Purkinje cell (primary cell): ENCODE data around the gene GP1BA. TPM values are rescaled to one million over a fixed set of nuclear protein-coding genes. Genes with fewer than 3 reads are reported as not detected.

ENCODE experiments used
- polyA plus RNA-seq: library from polyadenylated mRNA; unstranded; fragments of >200 nt; fragmentation: Nextera tagmentation; gene quantifications from 2 replicates; pipeline ENCODE4 v1.2.1, GENCODE V29; 2014

GP1BA gene
- polyA plus RNA-seq = 0.31 and 0.38 TPM in 2 replicates

DNA sequence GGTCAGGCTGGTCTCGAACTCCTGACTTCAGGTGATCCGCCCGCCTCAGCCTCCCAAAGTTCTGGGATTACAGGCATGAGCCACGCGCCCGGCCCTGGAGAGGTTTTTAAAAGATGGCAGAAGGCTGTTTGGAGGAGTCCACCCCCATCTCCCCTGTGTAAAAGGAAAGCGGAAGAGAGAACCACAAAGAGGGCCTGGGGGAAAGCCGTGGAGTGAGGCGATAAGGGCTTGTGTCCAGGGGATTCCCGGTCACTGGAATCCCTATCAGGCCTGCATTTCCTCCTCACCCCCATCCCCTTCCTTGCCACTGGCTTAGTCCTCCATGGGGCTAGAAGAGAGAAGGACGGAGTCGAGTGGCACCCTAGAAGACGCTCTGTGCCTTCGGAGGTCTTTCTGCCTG lies at the start of gene GP1BA:
Gene GP1BA, plus strand, starts transcription at position 315 of the 400 bp plus-strand sequence. CDS start 328 bp downstream, outside the sequence.

DNA sequence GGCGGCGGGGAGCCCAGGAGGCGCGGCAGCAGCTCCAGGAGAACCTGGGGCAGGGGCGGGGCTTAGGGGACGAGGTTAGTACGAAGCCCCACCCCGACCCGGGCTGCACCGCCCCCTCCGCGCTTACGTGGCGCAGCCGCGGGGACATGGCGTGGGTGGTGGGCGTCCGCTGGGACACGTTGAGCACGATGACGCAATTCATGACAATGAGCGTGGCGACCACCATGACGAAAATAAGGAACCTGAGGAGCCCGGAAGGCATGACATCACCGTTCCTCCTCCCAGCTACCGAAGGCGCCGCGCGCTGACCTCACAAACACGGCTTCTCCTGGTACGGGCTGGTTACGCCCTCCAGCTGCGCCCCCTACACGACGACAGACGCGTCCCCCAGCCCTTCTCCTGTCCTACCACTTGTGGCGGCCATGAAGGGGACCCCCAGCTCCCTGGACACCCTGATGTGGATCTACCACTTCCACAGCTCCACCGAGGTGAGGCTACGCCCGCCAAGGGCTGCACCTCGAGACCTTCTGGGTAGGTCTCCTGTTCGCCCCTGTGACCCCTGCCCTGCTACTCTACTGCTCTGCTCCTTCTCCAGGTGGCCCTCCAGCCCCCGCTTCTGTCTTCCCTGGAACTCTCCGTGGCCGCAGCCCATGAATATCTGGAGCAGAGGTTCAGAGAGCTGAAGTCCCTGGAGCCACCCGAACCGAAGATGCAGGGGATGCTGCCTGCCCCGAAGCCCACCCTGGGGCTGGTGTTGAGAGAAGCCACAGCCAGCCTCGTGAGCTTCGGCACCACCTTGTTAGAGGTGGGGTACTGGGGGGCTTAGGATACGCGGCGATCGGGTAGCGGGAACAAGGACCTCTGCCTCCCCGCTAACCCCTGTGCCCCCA lies 32.5 kb upstream of the GP1BA start, which contains the start of gene C17orf107:
Gene C17orf107, plus strand, starts transcription at position 196 of the 890 bp plus-strand sequence. Its CDS starts 227 bp downstream, at position 423.

DNA sequence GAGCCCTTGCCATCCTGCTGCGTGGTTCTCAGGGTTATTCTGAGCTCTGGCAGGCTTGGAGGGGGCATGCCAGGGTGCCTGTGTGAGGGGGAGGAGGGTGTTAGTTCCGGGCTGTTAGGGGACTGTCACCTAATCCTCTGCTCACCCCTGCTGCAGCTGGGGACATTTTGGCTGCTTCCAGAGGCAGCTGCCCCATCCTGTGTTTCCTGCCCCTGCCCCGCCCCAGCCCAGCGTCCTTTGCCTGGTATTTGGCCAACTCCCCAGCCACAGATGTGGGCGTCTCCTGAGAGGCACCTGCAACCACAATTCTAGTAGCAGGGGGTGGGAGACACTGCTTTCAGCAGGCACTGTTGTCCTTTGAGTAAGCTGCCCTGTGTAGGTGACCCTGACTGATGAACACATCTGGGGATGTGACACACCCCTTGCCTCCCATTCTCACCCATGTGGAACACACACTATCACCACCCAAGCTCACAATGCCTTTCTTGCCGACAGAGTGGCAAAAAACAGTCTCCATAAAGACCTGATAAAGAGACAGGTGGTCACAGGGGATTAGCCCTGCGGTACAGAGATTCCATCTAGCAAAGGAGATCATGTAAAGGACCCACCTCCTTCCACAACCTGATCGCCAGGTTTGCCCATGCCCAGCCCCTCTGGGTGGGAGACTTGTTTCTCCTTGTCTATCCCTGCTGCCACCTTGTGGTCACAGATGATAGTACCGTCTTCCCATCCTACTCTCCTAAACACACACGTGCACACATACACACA lies 28.8 kb upstream of the GP1BA start, which contains the start of gene CHRNE:
Gene CHRNE, minus strand, starts transcription at position 48 of the 768 bp plus-strand sequence. Its CDS starts 35 bp downstream, at position 13.

DNA sequence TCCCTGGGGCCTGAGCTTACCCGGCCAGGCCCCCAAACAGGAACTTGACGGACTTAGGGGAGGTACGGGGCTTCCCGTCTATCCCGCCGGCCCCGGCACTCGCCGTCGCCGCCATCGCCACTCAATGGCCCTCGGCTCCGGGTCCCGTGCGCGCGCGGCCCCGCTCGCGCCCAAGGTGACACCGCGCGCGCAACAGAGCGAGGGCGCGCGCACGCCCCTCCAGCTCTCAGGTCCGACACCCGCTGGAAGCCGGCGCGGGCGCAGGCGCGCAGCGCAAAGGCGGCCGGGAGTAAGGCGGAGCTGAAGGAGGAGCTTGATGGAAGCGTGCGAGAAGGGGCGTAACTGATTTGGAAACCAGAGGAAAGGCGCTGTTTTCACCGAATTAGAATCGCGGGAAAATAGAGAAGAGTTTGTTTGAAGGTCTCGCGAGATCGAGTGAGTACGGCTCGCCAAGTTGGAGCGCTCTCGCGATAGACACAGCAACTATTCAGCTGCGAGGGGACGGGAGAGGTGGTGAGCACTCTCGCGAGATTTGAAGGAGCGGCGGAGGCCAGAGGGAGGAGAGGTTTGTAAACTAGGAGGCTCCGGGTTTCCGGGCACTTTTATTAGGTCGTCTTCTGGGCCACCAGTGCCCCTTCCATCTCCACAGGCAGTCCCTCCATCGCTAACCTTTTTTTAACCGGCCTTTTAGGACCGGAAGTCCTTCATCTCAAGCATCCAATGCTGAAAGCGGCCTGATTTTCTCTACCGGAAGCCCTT lies 7.9 kb downstream of the GP1BA start, which contains the start of the genes RNF167 and SLC25A11:
Gene RNF167, plus strand, starts transcription at position 473 of the 759 bp plus-strand sequence. CDS start 642 bp downstream, outside the sequence.
Gene SLC25A11, minus strand, starts transcription at position 251 of the 759 bp plus-strand sequence. Its CDS starts 136 bp downstream, at position 115.

DNA sequence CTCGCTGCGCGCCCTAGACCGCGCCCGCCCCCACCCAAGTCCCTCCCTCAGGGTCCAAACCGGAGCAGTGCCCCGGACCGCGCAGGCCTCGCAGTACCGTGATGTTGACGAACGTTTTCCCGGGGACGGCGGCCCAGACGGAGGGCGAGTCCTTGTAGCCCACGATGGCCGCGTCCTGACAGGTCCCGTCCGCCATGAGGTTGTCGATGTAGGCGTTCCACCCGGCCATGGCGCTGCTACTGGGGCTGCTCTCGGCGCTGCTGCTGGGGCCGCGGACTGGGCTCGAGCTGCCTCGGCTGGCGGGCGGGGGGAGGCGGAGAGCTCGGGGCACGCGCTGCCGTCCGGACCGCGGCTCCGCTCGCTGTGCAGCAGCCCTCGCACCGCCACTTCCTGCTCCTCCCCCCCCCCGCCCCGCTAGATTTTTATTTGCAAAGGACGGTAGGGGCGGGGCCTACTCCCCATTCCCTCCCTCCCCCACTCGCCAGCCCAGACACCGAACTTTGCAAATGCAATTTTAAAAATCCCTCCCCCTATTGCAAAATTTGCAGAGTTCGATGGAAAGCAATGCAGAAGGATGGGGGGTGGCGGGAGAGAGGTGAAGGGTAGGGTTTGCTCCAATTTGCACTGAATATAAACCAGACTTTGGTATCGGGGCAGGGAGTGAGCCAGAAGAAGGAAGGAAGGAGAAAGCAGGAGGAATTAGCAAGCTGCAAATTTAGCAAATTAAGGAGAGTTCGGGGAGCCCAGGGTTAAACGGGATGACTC lies 16.3 kb downstream of the GP1BA start, which contains the start of gene PFN1:
Gene PFN1, minus strand, starts transcription at position 365 of the 765 bp plus-strand sequence. Its CDS starts 136 bp downstream, at position 229.

DNA sequence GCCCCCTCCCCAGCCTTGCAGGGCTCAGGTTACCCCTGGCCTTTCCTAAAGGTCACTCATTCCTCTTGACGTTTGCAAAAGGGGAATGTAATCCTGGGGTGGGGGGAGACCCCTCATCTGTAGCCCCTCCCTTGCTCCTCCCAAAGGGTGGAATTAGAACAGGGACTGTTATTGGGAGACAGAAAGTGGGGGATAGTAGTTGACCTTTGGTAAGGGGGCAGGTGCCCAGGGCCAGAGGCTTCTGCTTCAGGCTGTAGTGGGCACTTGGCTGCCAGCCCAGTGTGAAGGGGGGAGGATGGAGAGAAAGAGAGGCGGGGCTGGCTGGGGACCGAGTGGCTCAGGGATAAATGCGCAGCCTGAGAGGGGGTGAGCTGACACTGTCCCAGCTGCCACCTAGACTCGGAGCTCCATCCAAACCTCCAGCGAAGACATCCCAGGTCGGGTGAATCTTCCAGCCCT lies 18.7 kb downstream of the GP1BA start, which contains the start of gene ENO3:
Gene ENO3, plus strand, starts transcription at position 374 of the 459 bp plus-strand sequence. CDS start 711 bp downstream, outside the sequence.

DNA sequence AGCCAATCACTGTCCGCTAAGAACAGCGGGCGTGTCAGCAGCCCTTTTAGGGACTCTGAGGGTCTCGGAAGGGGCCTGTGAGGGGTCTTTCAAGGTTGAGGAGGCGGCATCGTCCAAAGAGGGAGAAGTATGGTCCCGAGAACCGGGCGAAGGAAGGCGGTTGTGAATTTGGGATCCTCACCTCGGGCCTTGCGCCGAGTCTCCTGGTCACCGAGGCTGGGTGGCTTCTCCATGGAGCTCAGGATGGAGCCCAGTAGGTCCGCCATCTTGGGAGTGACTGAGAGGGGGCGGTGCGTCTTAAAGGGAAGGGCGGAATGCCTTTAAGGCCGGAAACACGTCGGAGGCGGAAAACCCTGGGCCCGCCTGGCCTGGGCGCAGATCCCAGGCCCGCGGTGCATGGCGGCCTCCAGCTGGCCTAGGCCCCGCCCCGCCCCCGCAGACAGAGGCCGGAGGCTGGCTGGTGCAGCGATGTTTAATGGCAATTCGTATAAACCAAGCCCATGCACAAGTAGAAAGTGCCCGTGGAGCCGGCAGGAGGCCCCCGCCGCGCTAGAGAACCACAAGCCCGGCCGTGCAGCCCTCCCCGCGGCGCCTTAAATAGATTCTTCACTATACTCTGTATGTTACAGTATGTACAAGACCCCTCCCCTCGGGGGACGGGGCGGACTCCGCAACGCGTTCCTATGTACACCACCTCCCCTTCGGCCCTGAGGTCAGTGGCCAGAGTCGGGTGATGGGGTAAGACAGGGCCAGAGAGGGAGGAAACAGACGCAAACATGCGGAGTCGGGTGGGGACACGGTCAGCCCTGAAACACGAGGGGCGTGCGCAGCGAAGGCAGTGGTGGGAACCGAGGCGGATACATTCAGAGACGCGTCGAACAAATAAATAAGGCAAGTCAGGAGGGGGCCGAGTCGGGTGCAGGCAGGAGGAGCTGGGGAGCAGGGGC lies 35.7 kb downstream of the GP1BA start, which contains the start of gene SPAG7:
Gene SPAG7, minus strand, starts transcription at position 279 of the 947 bp plus-strand sequence. Its CDS starts 13 bp downstream, at position 266.

Other genes starting within 250 kb of the GP1BA start
- 2.6 and 2.9 TPM in 2 replicates for gene PELP1, start 228.1 kb upstream of the GP1BA start, polyA plus RNA-seq
- gene ARRB2, start 221.6 kb upstream of the GP1BA start, polyA plus RNA-seq = 5.8 and 6.3 TPM in 2 replicates
- gene MED11, start 200.8 kb upstream of the GP1BA start, polyA plus RNA-seq = 72.1 and 82.0 TPM in 2 replicates
- not detected in 2 replicates for gene ZMYND15, start 192.4 kb upstream of the GP1BA start, polyA plus RNA-seq
- gene CXCL16, start 192.3 kb upstream of the GP1BA start, polyA plus RNA-seq = 0.25 and 1.1 TPM in 2 replicates
- gene TM4SF5, start 160.4 kb upstream of the GP1BA start, polyA plus RNA-seq = not detected in 2 replicates
- not detected in 2 replicates for gene VMO1, start 145.9 kb upstream of the GP1BA start, polyA plus RNA-seq
- not detected in 2 replicates for gene GLTPD2, start 143.3 kb upstream of the GP1BA start, polyA plus RNA-seq
- gene PSMB6, start 136.1 kb upstream of the GP1BA start, polyA plus RNA-seq = 377 and 424 TPM in 2 replicates
- 1.2 and 1.6 TPM in 2 replicates for gene PLD2, start 125.1 kb upstream of the GP1BA start, polyA plus RNA-seq
- gene MINK1, start 98.9 kb upstream of the GP1BA start, polyA plus RNA-seq = 9.8 and 11.1 TPM in 2 replicates
- gene C17orf107, start 32.7 kb upstream of the GP1BA start, polyA plus RNA-seq = 0.75 TPM in 1 of 2 replicates, not detected in the other
- not detected in 2 replicates for gene CHRNE, start 29.2 kb upstream of the GP1BA start, polyA plus RNA-seq
- gene SLC25A11, start 7.8 kb downstream of the GP1BA start, polyA plus RNA-seq = 27.6 and 40.9 TPM in 2 replicates
- 37.3 and 38.4 TPM in 2 replicates for gene RNF167, start 8.0 kb downstream of the GP1BA start, polyA plus RNA-seq
- gene PFN1, start 16.3 kb downstream of the GP1BA start, polyA plus RNA-seq = 35.7 and 55.5 TPM in 2 replicates
- 2.1 and 2.4 TPM in 2 replicates for gene ENO3, start 18.8 kb downstream of the GP1BA start, polyA plus RNA-seq
- gene SPAG7, start 35.5 kb downstream of the GP1BA start, polyA plus RNA-seq = 44.8 and 73.7 TPM in 2 replicates
- gene CAMTA2, start 55.4 kb downstream of the GP1BA start, polyA plus RNA-seq = 1.0 and 8.4 TPM in 2 replicates
- 2.1 and 2.5 TPM in 2 replicates for gene INCA1, start 65.2 kb downstream of the GP1BA start, polyA plus RNA-seq
- gene KIF1C, start 65.7 kb downstream of the GP1BA start, polyA plus RNA-seq = 0.38 TPM in 1 of 2 replicates, not detected in the other
- not detected in 2 replicates for gene SLC52A1, start 103.1 kb downstream of the GP1BA start, polyA plus RNA-seq
- gene ZFP3, start 146.2 kb downstream of the GP1BA start, polyA plus RNA-seq = 2.5 and 3.4 TPM in 2 replicates
- 1.7 TPM in 1 of 2 replicates, not detected in the other for gene ZNF232, start 179.6 kb downstream of the GP1BA start, polyA plus RNA-seq
- 1.7 and 2.3 TPM in 2 replicates for gene USP6, start 183.8 kb downstream of the GP1BA start, polyA plus RNA-seq